ENCODE measurements around the gene TIGD3.

- TF ChIP-seq CTCF (conservative IDR thresholded peaks at IDR 0.05 in 1 of 2, IDR thresholded peaks at IDR 0.05 in 1 of 2; ENCODE audit: low read depth in 1 of 2, low read length in 2 of 2), result no peak
- TF ChIP-seq EZH2 (IDR thresholded peaks at IDR 0.05; ENCODE audit: low read length, missing control alignments), result no peak
Observed at GRCh38 chr11:65376138-65376713, 21.7 kb downstream of the TIGD3 start.
